Osteoblast (primary cell): ENCODE results near the gene SLX9. TPM values are rescaled to one million over a fixed set of nuclear protein-coding genes. Genes with fewer than 3 reads are reported as not detected.
"Not testable (repeated sequence)": the region's sequence is repeated elsewhere in the genome, so short reads cannot be mapped to it uniquely, and the experiment has no call there.

Source experiments
- DNase-seq: peaks from one replicate; pipeline ENCODE4 v3.0.0; 2011; ENCODE audit warnings: low spot score, mixed read lengths; ENCODE audit not compliant: insufficient read length; ENCODE audit errors: missing footprints
- H2AFZ ChIP-seq: 2 replicates; pipeline ENCODE4 v1.6.0; 2011; ENCODE audit warnings: mild to moderate bottlenecking, low read length
- H3K27ac ChIP-seq: 2 replicates; pipeline ENCODE4 v1.5.1; 2011; ENCODE audit warnings: mild to moderate bottlenecking, low read depth, low read length, moderate library complexity
- H3K27me3 ChIP-seq: 2 replicates; pipeline ENCODE4 v1.6.0; 2012; ENCODE audit warnings: mild to moderate bottlenecking, control low read depth, inconsistent platforms, low read length, moderate library complexity; ENCODE audit not compliant: insufficient read depth
- H3K36me3 ChIP-seq: 2 replicates; pipeline ENCODE4 v1.5.1; 2011; ENCODE audit warnings: mild to moderate bottlenecking, low read length, control low read depth, moderate library complexity; ENCODE audit not compliant: insufficient read depth
- H3K4me1 ChIP-seq: 2 replicates; pipeline ENCODE4 v1.5.1; 2011; ENCODE audit warnings: mild to moderate bottlenecking, low read length, control low read depth, moderate library complexity; ENCODE audit not compliant: insufficient read depth
- H3K4me2 ChIP-seq: 2 replicates; pipeline ENCODE4 v1.6.0; 2011; ENCODE audit warnings: mild to moderate bottlenecking, low read length; ENCODE audit not compliant: insufficient read depth
- H3K4me3 ChIP-seq: fragments of 200-600 bp; sonication (generic); 3 replicates; pipeline ENCODE4 v1.5.1; 2012; ENCODE audit warnings: mild to moderate bottlenecking, low read length, inconsistent platforms; ENCODE audit not compliant: insufficient read depth
- H3K79me2 ChIP-seq: 2 replicates; pipeline ENCODE4 v1.6.0; 2012; ENCODE audit warnings: mild to moderate bottlenecking, low read length, control low read depth, inconsistent platforms; ENCODE audit not compliant: insufficient read depth
- H3K9me3 ChIP-seq: 2 replicates; pipeline ENCODE4 v1.5.1; 2011; ENCODE audit warnings: low read depth, low read length, control low read depth
- H4K20me1 ChIP-seq: 2 replicates; pipeline ENCODE4 v1.6.0; 2012; ENCODE audit warnings: mild to moderate bottlenecking, low read length, control low read depth; ENCODE audit not compliant: insufficient read depth
- CTCF ChIP-seq: IDR thresholded peaks from 2 replicates; pipeline ENCODE4 v1.5.1; 2011; ENCODE audit warnings: mild to moderate bottlenecking, low read depth, low read length, moderate library complexity; ENCODE audit errors: extremely low read depth
- total RNA-seq: library from RNA; depleted of rRNA; stranded (reverse); fragments of >200 nt; gene quantifications from 2 replicates; pipeline ENCODE4 v1.2.3, GENCODE V29; 2012

Gene SLX9
- total RNA-seq, 1 donor: 9.4 TPM

GRCh38 chr21:44973598-44973997 lies 33.8 kb downstream of the SLX9 start:
- H3K27me3 ChIP-seq: no peaks in the 10 kb centered on the region
- H3K27ac ChIP-seq: no peak overlapping the region
- H3K4me1 ChIP-seq: peaks cover 9% of the 10 kb centered on the region
- no peak overlapping the region for H3K4me2 ChIP-seq
- H2AFZ ChIP-seq: no peak overlapping the region
- H3K79me2 ChIP-seq: no peaks in the 10 kb centered on the region
- H3K36me3 ChIP-seq: peaks cover 8% of the 10 kb centered on the region
- no peak overlapping the region for H3K4me3 ChIP-seq
- DNase-seq: no peak
- H4K20me1 ChIP-seq: peaks cover 6% of the 10 kb centered on the region
- no peak for TF ChIP-seq CTCF
- H3K9me3 ChIP-seq: no peaks in the 10 kb centered on the region

GRCh38 chr21:44974676-44975075 lies 34.8 kb downstream of the SLX9 start:
- no peak for DNase-seq
- no peaks in the 10 kb centered on the region for H3K9me3 ChIP-seq
- no peak for TF ChIP-seq CTCF
- H4K20me1 ChIP-seq: peaks cover 6% of the 10 kb centered on the region
- no peaks in the 10 kb centered on the region for H3K79me2 ChIP-seq
- no peak overlapping the region for H2AFZ ChIP-seq
- H3K4me2 ChIP-seq: no peak overlapping the region
- H3K27me3 ChIP-seq: no peaks in the 10 kb centered on the region
- peaks cover 4% of the 10 kb centered on the region for H3K36me3 ChIP-seq
- no peak overlapping the region for H3K27ac ChIP-seq
- peaks cover 6% of the 10 kb centered on the region for H3K4me1 ChIP-seq
- H3K4me3 ChIP-seq: no peak overlapping the region

- Histone ChIP-seq H3K9me3 (no peaks in the 10 kb centered on the region), H3K4me2 (no peak overlapping the region), H3K27ac (no peak overlapping the region), H3K4me1 (no peaks in the 10 kb centered on the region), H3K27me3 (no peaks in the 10 kb centered on the region), H2AFZ (no peak overlapping the region), H3K4me3 (no peak overlapping the region), H4K20me1 (peaks cover 6% of the 10 kb centered on the region), H3K36me3 (peaks cover 2% of the 10 kb centered on the region), H3K79me2 (no peaks in the 10 kb centered on the region)
- no peak for DNase-seq
- TF ChIP-seq CTCF: no peak
Measured at GRCh38 chr21:44975720-44976555, 36.1 kb downstream of the SLX9 start.

GRCh38 chr21:44976556-44977393 lies 36.9 kb downstream of the SLX9 start:
- not testable (repeated sequence) for DNase-seq, H3K79me2 ChIP-seq, H2AFZ ChIP-seq, H4K20me1 ChIP-seq, H3K4me1 ChIP-seq, H3K36me3 ChIP-seq, H3K27me3 ChIP-seq, H3K27ac ChIP-seq, H3K4me3 ChIP-seq, H3K9me3 ChIP-seq, H3K4me2 ChIP-seq
